ENCODE data around the gene FAM13A.
"Not testable (repeated sequence)": the region's sequence is repeated elsewhere in the genome, so short reads cannot be mapped to it uniquely, and the experiment has no call there.

The FAM13A gene

GRCh38 chr4:88940506-88940905, 116.5 kb downstream of the FAM13A start:
- no peak for ATAC-seq (ENCODE audit: low read depth)
- Mint-ChIP-seq H3K27me3 (peaks cover 2% of the 10 kb centered on the region), H3K27ac (no peak overlapping the region), H3K4me1 (no peaks in the 10 kb centered on the region), H3K4me3 (no peak overlapping the region), H3K36me3 (no peaks in the 10 kb centered on the region), H3K9me3 (no peaks in the 10 kb centered on the region)
- no peak for DNase-seq (ENCODE audit: low spot score in 2 of 2)

GRCh38 chr4:88939697-88940096, 117.3 kb downstream of the FAM13A start:
- DNase-seq (ENCODE audit: low spot score in 2 of 2) (no peak), ATAC-seq (ENCODE audit: low read depth) (no peak)
- Mint-ChIP-seq H3K27ac (no peak overlapping the region), H3K9me3 (no peaks in the 10 kb centered on the region), H3K4me3 (no peak overlapping the region), H3K27me3 (peaks cover 2% of the 10 kb centered on the region), H3K36me3 (no peaks in the 10 kb centered on the region), H3K4me1 (no peaks in the 10 kb centered on the region)

GRCh38 chr4:88938138-88938537, 118.8 kb downstream of the FAM13A start:
- H3K27ac Mint-ChIP-seq, result no peak overlapping the region
- no peaks in the 10 kb centered on the region for H3K9me3 Mint-ChIP-seq
- H3K27me3 Mint-ChIP-seq, result peaks cover 2% of the 10 kb centered on the region

GRCh38 chr4:88937081-88937480, 119.9 kb downstream of the FAM13A start:
- Mint-ChIP-seq H3K27ac (no peak overlapping the region), H3K36me3 (no peaks in the 10 kb centered on the region), H3K4me1 (no peaks in the 10 kb centered on the region), H3K9me3 (no peaks in the 10 kb centered on the region), H3K27me3 (peaks cover 2% of the 10 kb centered on the region), H3K4me3 (no peak overlapping the region)
- DNase-seq (ENCODE audit: low spot score in 2 of 2), result no peak
- no peak for ATAC-seq (ENCODE audit: low read depth)

More at GRCh38 chr4:88938138-88938537, 118.8 kb downstream of the FAM13A start:
- Mint-ChIP-seq H3K36me3 (no peaks in the 10 kb centered on the region), H3K4me3 (no peak overlapping the region), H3K4me1 (no peaks in the 10 kb centered on the region)
- ATAC-seq (ENCODE audit: low read depth) (no peak), DNase-seq (ENCODE audit: low spot score in 2 of 2) (no peak)

- no peaks in the 10 kb centered on the region for H3K36me3 Mint-ChIP-seq
- H3K9me3 Mint-ChIP-seq, result peaks cover 2% of the 10 kb centered on the region
- no peak overlapping the region for H3K27ac Mint-ChIP-seq
- peaks cover 2% of the 10 kb centered on the region for H3K4me1 Mint-ChIP-seq
- H3K27me3 Mint-ChIP-seq, result peaks cover 7% of the 10 kb centered on the region
- H3K4me3 Mint-ChIP-seq, result no peak overlapping the region
- DNase-seq (ENCODE audit: low spot score in 2 of 2) (no peak), ATAC-seq (ENCODE audit: low read depth) (no peak)
These were observed 123.4 kb downstream of the FAM13A start for GRCh38 chr4:88933414-88934160.

GRCh38 chr4:88928852-88929251, 128.1 kb downstream of the FAM13A start:
- Mint-ChIP-seq H3K27me3 (peaks cover 7% of the 10 kb centered on the region), H3K27ac (no peak overlapping the region), H3K4me3 (no peak overlapping the region), H3K9me3 (peaks cover 2% of the 10 kb centered on the region), H3K36me3 (no peaks in the 10 kb centered on the region), H3K4me1 (peaks cover 2% of the 10 kb centered on the region)
- no peak for ATAC-seq (ENCODE audit: low read depth)
- DNase-seq (ENCODE audit: low spot score in 2 of 2), result no peak

GRCh38 chr4:88927420-88927819, 129.6 kb downstream of the FAM13A start:
- Mint-ChIP-seq H3K4me3 (no peak overlapping the region), H3K4me1 (peaks cover 2% of the 10 kb centered on the region), H3K27me3 (peaks cover 7% of the 10 kb centered on the region), H3K36me3 (no peaks in the 10 kb centered on the region), H3K9me3 (peaks cover 2% of the 10 kb centered on the region), H3K27ac (no peak overlapping the region)
- no peak for ATAC-seq (ENCODE audit: low read depth)
- DNase-seq (ENCODE audit: low spot score in 2 of 2), result no peak

- ATAC-seq (ENCODE audit: low read depth) (no peak), DNase-seq (ENCODE audit: low spot score in 2 of 2) (no peak)
- H3K36me3 Mint-ChIP-seq, result no peaks in the 10 kb centered on the region
- H3K27ac Mint-ChIP-seq, result no peak overlapping the region
- no peaks in the 10 kb centered on the region for H3K9me3 Mint-ChIP-seq
- peaks cover 5% of the 10 kb centered on the region for H3K27me3 Mint-ChIP-seq
- H3K4me1 Mint-ChIP-seq, result no peaks in the 10 kb centered on the region
- no peak overlapping the region for H3K4me3 Mint-ChIP-seq
These were observed 137.9 kb downstream of the FAM13A start for GRCh38 chr4:88919056-88919455.

GRCh38 chr4:88913181-88913580, 143.8 kb downstream of the FAM13A start:
- H3K4me3 Mint-ChIP-seq; H3K9me3 Mint-ChIP-seq; H3K36me3 Mint-ChIP-seq; H3K27me3 Mint-ChIP-seq; H3K27ac Mint-ChIP-seq; ATAC-seq (ENCODE audit: low read depth); H3K4me1 Mint-ChIP-seq; DNase-seq (ENCODE audit: low spot score in 2 of 2): not testable (repeated sequence)

- Mint-ChIP-seq H3K27me3 (no peaks in the 10 kb centered on the region), H3K36me3 (no peaks in the 10 kb centered on the region), H3K9me3 (no peaks in the 10 kb centered on the region), H3K27ac (no peak overlapping the region), H3K4me1 (no peaks in the 10 kb centered on the region), H3K4me3 (no peak overlapping the region)
- no peak for DNase-seq (ENCODE audit: low spot score in 2 of 2)
- no peak for ATAC-seq (ENCODE audit: low read depth)
These were observed 145.5 kb downstream of the FAM13A start for GRCh38 chr4:88911246-88912212.

- DNase-seq (ENCODE audit: low spot score in 2 of 2), result no peak
- Mint-ChIP-seq H3K36me3 (no peaks in the 10 kb centered on the region), H3K9me3 (no peaks in the 10 kb centered on the region), H3K27me3 (peaks cover 2% of the 10 kb centered on the region), H3K27ac (no peak overlapping the region), H3K4me1 (no peaks in the 10 kb centered on the region), H3K4me3 (no peak overlapping the region)
- ATAC-seq (ENCODE audit: low read depth), result no peak
These were observed 146.9 kb downstream of the FAM13A start for GRCh38 chr4:88910101-88910500.

- Mint-ChIP-seq H3K27me3 (peaks cover 2% of the 10 kb centered on the region), H3K36me3 (no peaks in the 10 kb centered on the region), H3K4me1 (no peaks in the 10 kb centered on the region), H3K9me3 (peaks cover 2% of the 10 kb centered on the region), H3K4me3 (no peak overlapping the region), H3K27ac (no peak overlapping the region)
- DNase-seq (ENCODE audit: low spot score in 2 of 2) (no peak), ATAC-seq (ENCODE audit: low read depth) (no peak)
These were observed 148.5 kb downstream of the FAM13A start for GRCh38 chr4:88908521-88908920.

GRCh38 chr4:88908003-88908402, 149.0 kb downstream of the FAM13A start:
- H3K9me3 Mint-ChIP-seq, result peaks cover 2% of the 10 kb centered on the region
- H3K4me3 Mint-ChIP-seq, result no peak overlapping the region
- ATAC-seq (ENCODE audit: low read depth) (no peak), DNase-seq (ENCODE audit: low spot score in 2 of 2) (no peak)
- H3K27me3 Mint-ChIP-seq, result peaks cover 2% of the 10 kb centered on the region
- H3K27ac Mint-ChIP-seq, result no peak overlapping the region
- H3K4me1 Mint-ChIP-seq, result no peaks in the 10 kb centered on the region
- H3K36me3 Mint-ChIP-seq, result no peaks in the 10 kb centered on the region

- Mint-ChIP-seq H3K4me3 (no peak overlapping the region), H3K27ac (no peak overlapping the region), H3K36me3 (no peaks in the 10 kb centered on the region), H3K9me3 (peaks cover 2% of the 10 kb centered on the region), H3K4me1 (no peaks in the 10 kb centered on the region), H3K27me3 (peaks cover 2% of the 10 kb centered on the region)
- ATAC-seq (ENCODE audit: low read depth) (no peak), DNase-seq (ENCODE audit: low spot score in 2 of 2) (no peak)
These were observed 149.5 kb downstream of the FAM13A start for GRCh38 chr4:88907478-88907877.

Data from memory B cell (primary cell).